SK-N-SH (cell line): ENCODE measurements around the gene GABRR1.

ENCODE experiments used
- CHD2 ChIP-seq: fragments of 150-350 bp; IDR thresholded peaks from 2 replicates; pipeline ENCODE4 v1.6.1; 2018; ENCODE audit warnings: low read length; ENCODE audit not compliant: partially characterized antibody
- ELF1 ChIP-seq: IDR thresholded peaks from 2 replicates; pipeline ENCODE4 v1.4.0; 2012
- EP300 ChIP-seq, 2 experiments: IDR thresholded peaks; 2 replicates each; pipeline versions ENCODE4 v1.4.0 to v1.6.1; 2012; ENCODE audit warnings: borderline replicate concordance in 1 of 2, low read depth in 1 of 2, low read length in 1 of 2
- GABPA ChIP-seq: IDR thresholded peaks from 2 replicates; pipeline ENCODE4 v1.4.0; 2012; ENCODE audit warnings: low read depth, mild to moderate bottlenecking
- POLR2AphosphoS5 ChIP-seq: IDR thresholded peaks from 2 replicates; pipeline ENCODE4 v1.6.1; 2012; ENCODE audit warnings: low read depth, low read length
- RAD21 ChIP-seq: IDR thresholded peaks from 2 replicates; pipeline ENCODE4 v1.6.1; 2012; ENCODE audit warnings: mild to moderate bottlenecking, low read length
- TAF1 ChIP-seq: IDR thresholded peaks from 2 replicates; pipeline ENCODE4 v1.6.1; 2012; ENCODE audit warnings: low read depth, mild to moderate bottlenecking, low read length, moderate library complexity, borderline replicate concordance
- TCF12 ChIP-seq: IDR thresholded peaks from 2 replicates; pipeline ENCODE4 v1.4.0; 2012
- TF ChIP-seq, protein P1 (sequence below): IDR thresholded peaks from 2 replicates; pipeline ENCODE4; 2012
- TF ChIP-seq, protein P2 (sequence below): fragments of 200-600 bp; sonication (generic); IDR thresholded peaks from 2 replicates; pipeline ENCODE4 v1.6.1; 2017; ENCODE audit warnings: antibody characterized with exemption, mild to moderate bottlenecking, moderate library complexity
- TF ChIP-seq, protein P3 (sequence below): fragments of 150-350 bp; IDR thresholded peaks from 2 replicates; pipeline ENCODE4 v1.6.1; 2017; ENCODE audit warnings: antibody characterized with exemption, low read length, low read depth, borderline replicate concordance
- TF ChIP-seq, protein P4 (sequence below): IDR thresholded peaks from 2 replicates; pipeline ENCODE4 v1.4.0; 2012; ENCODE audit warnings: low read depth, borderline replicate concordance
- TF ChIP-seq, protein P5 (sequence below): IDR thresholded peaks from 2 replicates; pipeline ENCODE4 v1.4.0; 2012; ENCODE audit warnings: low read depth
- TF ChIP-seq, protein P6 (sequence below): fragments of 150-350 bp; IDR thresholded peaks from 2 replicates; pipeline ENCODE4 v1.6.1; 2016; ENCODE audit warnings: mild to moderate bottlenecking, low read depth, low read length

DNA sequence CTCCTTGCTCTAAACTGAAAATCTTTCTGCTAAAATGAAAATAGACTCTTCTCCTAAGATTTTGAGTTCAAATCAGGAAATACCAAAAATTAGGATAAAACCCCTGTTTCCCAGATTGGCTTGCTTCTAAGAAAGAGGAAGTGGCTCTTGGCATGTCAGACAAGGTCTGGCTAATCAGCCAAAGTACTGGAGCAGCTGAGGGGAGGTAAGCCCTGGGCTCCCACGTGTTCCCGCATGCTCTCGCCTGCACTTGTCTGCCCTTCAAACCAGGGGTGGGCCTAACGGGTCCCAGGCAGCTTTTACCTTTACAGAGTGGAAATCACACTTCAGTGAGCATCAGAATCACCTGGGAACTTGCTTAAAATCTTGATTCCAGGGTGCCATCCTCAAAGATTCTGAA lies 43.2 kb upstream of the GABRR1 start:
- TF ChIP-seq, protein P1, sequence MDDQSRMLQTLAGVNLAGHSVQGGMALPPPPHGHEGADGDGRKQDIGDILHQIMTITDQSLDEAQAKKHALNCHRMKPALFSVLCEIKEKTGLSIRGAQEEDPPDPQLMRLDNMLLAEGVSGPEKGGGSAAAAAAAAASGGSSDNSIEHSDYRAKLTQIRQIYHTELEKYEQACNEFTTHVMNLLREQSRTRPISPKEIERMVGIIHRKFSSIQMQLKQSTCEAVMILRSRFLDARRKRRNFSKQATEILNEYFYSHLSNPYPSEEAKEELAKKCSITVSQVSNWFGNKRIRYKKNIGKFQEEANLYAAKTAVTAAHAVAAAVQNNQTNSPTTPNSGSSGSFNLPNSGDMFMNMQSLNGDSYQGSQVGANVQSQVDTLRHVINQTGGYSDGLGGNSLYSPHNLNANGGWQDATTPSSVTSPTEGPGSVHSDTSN, result no peak
- TF ChIP-seq POLR2AphosphoS5 (no peak), ELF1 (no peak), TAF1 (no peak), CHD2 (no peak), EP300 (IDR thresholded peaks at IDR 0.05; ENCODE audit: borderline replicate concordance in 1 of 2, low read depth in 1 of 2, low read length in 1 of 2) (no peak), RAD21 (no peak), GABPA (no peak), TCF12 (no peak)
- TF ChIP-seq, protein P2, sequence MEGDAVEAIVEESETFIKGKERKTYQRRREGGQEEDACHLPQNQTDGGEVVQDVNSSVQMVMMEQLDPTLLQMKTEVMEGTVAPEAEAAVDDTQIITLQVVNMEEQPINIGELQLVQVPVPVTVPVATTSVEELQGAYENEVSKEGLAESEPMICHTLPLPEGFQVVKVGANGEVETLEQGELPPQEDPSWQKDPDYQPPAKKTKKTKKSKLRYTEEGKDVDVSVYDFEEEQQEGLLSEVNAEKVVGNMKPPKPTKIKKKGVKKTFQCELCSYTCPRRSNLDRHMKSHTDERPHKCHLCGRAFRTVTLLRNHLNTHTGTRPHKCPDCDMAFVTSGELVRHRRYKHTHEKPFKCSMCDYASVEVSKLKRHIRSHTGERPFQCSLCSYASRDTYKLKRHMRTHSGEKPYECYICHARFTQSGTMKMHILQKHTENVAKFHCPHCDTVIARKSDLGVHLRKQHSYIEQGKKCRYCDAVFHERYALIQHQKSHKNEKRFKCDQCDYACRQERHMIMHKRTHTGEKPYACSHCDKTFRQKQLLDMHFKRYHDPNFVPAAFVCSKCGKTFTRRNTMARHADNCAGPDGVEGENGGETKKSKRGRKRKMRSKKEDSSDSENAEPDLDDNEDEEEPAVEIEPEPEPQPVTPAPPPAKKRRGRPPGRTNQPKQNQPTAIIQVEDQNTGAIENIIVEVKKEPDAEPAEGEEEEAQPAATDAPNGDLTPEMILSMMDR, result no peak
- TF ChIP-seq, protein P3, sequence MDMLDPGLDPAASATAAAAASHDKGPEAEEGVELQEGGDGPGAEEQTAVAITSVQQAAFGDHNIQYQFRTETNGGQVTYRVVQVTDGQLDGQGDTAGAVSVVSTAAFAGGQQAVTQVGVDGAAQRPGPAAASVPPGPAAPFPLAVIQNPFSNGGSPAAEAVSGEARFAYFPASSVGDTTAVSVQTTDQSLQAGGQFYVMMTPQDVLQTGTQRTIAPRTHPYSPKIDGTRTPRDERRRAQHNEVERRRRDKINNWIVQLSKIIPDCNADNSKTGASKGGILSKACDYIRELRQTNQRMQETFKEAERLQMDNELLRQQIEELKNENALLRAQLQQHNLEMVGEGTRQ, result no peak
- TF ChIP-seq, protein P4, sequence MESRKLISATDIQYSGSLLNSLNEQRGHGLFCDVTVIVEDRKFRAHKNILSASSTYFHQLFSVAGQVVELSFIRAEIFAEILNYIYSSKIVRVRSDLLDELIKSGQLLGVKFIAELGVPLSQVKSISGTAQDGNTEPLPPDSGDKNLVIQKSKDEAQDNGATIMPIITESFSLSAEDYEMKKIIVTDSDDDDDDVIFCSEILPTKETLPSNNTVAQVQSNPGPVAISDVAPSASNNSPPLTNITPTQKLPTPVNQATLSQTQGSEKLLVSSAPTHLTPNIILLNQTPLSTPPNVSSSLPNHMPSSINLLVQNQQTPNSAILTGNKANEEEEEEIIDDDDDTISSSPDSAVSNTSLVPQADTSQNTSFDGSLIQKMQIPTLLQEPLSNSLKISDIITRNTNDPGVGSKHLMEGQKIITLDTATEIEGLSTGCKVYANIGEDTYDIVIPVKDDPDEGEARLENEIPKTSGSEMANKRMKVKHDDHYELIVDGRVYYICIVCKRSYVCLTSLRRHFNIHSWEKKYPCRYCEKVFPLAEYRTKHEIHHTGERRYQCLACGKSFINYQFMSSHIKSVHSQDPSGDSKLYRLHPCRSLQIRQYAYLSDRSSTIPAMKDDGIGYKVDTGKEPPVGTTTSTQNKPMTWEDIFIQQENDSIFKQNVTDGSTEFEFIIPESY, result no peak
- TF ChIP-seq, protein P5, sequence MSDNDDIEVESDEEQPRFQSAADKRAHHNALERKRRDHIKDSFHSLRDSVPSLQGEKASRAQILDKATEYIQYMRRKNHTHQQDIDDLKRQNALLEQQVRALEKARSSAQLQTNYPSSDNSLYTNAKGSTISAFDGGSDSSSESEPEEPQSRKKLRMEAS, result no peak
- TF ChIP-seq, protein P6, sequence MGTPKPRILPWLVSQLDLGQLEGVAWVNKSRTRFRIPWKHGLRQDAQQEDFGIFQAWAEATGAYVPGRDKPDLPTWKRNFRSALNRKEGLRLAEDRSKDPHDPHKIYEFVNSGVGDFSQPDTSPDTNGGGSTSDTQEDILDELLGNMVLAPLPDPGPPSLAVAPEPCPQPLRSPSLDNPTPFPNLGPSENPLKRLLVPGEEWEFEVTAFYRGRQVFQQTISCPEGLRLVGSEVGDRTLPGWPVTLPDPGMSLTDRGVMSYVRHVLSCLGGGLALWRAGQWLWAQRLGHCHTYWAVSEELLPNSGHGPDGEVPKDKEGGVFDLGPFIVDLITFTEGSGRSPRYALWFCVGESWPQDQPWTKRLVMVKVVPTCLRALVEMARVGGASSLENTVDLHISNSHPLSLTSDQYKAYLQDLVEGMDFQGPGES, result no peak
